ENCODE data around the gene PKP3.

PKP3 gene

GRCh38 chr11:403021-403760 lies 9.2 kb downstream of the PKP3 start:
- Histone ChIP-seq H3K79me2 (ENCODE audit: insufficient read depth, low read length) (no peaks in the 10 kb centered on the region), H3K27ac (ENCODE audit: low read depth, low read length) (no peak overlapping the region), H3K9me3 (ENCODE audit: insufficient read depth, low read length) (no peaks in the 10 kb centered on the region), H3F3A (ENCODE audit: insufficient read depth) (no peaks in the 10 kb centered on the region), H3K4me3 (ENCODE audit: insufficient read depth, low read length, poor library complexity, severe bottlenecking) (no peak overlapping the region), H3K9ac (ENCODE audit: low read length) (no peak overlapping the region), H3K9me2 (replicated peaks; ENCODE audit: insufficient read depth, low read length) (no peaks in the 10 kb centered on the region), H3K4me2 (ENCODE audit: low read depth, low read length, poor library complexity, severe bottlenecking) (no peak overlapping the region), H4K20me1 (ENCODE audit: low read depth, low read length) (no peaks in the 10 kb centered on the region), H2AFZ (ENCODE audit: low read depth, low read length, severe bottlenecking) (no peak overlapping the region), H3K36me3 (ENCODE audit: low read length) (no peaks in the 10 kb centered on the region), H3K27me3 (ENCODE audit: low read length) (no peaks in the 10 kb centered on the region)
- TF ChIP-seq EZH2phosphoT487 (conservative IDR thresholded peaks at IDR 0.05; ENCODE audit: low read length) (no peak), CTCF (IDR thresholded peaks at IDR 0.05; ENCODE audit: insufficient read depth, low read length, poor library complexity, severe bottlenecking) (no peak)

- no peaks in the 10 kb centered on the region for H3K27me3 ChIP-seq (ENCODE audit: low read length)
- H3F3A ChIP-seq (ENCODE audit: insufficient read depth): no peaks in the 10 kb centered on the region
- H3K27ac ChIP-seq (ENCODE audit: low read depth, low read length): no peak overlapping the region
- H3K4me2 ChIP-seq (ENCODE audit: low read depth, low read length, poor library complexity, severe bottlenecking): no peak overlapping the region
- H3K9ac ChIP-seq (ENCODE audit: low read length): no peak overlapping the region
- no peaks in the 10 kb centered on the region for H3K79me2 ChIP-seq (ENCODE audit: insufficient read depth, low read length)
- no peaks in the 10 kb centered on the region for H3K9me3 ChIP-seq (ENCODE audit: insufficient read depth, low read length)
- no peaks in the 10 kb centered on the region for H3K9me2 ChIP-seq (replicated peaks; ENCODE audit: insufficient read depth, low read length)
- no peak overlapping the region for H2AFZ ChIP-seq (ENCODE audit: low read depth, low read length, severe bottlenecking)
- TF ChIP-seq CTCF (IDR thresholded peaks at IDR 0.05; ENCODE audit: insufficient read depth, low read length, poor library complexity, severe bottlenecking) (no peak), EZH2phosphoT487 (conservative IDR thresholded peaks at IDR 0.05; ENCODE audit: low read length) (no peak)
- H3K4me3 ChIP-seq (ENCODE audit: insufficient read depth, low read length, poor library complexity, severe bottlenecking): no peak overlapping the region
- no peaks in the 10 kb centered on the region for H4K20me1 ChIP-seq (ENCODE audit: low read depth, low read length)
- H3K36me3 ChIP-seq (ENCODE audit: low read length): no peaks in the 10 kb centered on the region
These were observed 9.9 kb downstream of the PKP3 start for GRCh38 chr11:403761-404431.

GRCh38 chr11:404551-405264 lies 10.7 kb downstream of the PKP3 start:
- TF ChIP-seq CTCF (IDR thresholded peaks at IDR 0.05; ENCODE audit: insufficient read depth, low read length, poor library complexity, severe bottlenecking) (no peak), EZH2phosphoT487 (conservative IDR thresholded peaks at IDR 0.05; ENCODE audit: low read length) (no peak)
- H3K4me3 ChIP-seq (ENCODE audit: insufficient read depth, low read length, poor library complexity, severe bottlenecking): no peak overlapping the region
- no peaks in the 10 kb centered on the region for H3K27me3 ChIP-seq (ENCODE audit: low read length)
- no peaks in the 10 kb centered on the region for H3K9me3 ChIP-seq (ENCODE audit: insufficient read depth, low read length)
- H3F3A ChIP-seq (ENCODE audit: insufficient read depth): no peaks in the 10 kb centered on the region
- no peak overlapping the region for H3K9ac ChIP-seq (ENCODE audit: low read length)
- no peaks in the 10 kb centered on the region for H3K79me2 ChIP-seq (ENCODE audit: insufficient read depth, low read length)
- no peak overlapping the region for H3K27ac ChIP-seq (ENCODE audit: low read depth, low read length)
- H3K9me2 ChIP-seq (replicated peaks; ENCODE audit: insufficient read depth, low read length): no peaks in the 10 kb centered on the region
- H4K20me1 ChIP-seq (ENCODE audit: low read depth, low read length): no peaks in the 10 kb centered on the region
- no peak overlapping the region for H3K4me2 ChIP-seq (ENCODE audit: low read depth, low read length, poor library complexity, severe bottlenecking)
- H3K36me3 ChIP-seq (ENCODE audit: low read length): no peaks in the 10 kb centered on the region
- no peak overlapping the region for H2AFZ ChIP-seq (ENCODE audit: low read depth, low read length, severe bottlenecking)

All from SU-DHL-6 (cell line).